Measurements from ENCODE around the gene GMPR. TPM values are rescaled to one million over a fixed set of nuclear protein-coding genes. Genes with fewer than 3 reads are reported as not detected.
A peak's percentile ranks its signal among the peaks of the same experiment; 100 is the strongest.

Gene GMPR
- total RNA-seq, 1 experiment from 2014 or later: 2.0 TPM

DNA sequence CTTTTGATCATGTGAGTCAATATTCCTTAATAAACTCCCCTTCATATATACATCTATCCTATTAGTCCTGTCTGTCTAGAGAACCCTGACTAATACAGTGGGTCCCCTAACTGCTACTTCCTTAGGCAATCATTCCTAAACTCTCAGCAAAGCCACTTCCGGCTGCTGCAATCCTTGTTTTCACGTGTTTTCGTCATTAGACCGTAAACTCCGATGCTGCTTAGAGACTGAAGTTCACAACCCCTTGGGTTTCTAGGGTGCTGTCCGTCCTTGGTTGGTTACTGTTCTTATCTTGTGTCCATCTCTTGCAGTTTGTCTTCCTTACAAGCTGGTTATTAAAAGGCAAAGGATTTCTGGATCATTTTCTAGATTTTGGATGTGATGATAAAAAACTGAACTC lies 106.4 kb downstream of the GMPR start:
- no peaks in the 10 kb centered on the region for H3K9me3 ChIP-seq (ENCODE audit: insufficient read depth, low read depth)
- TF ChIP-seq, protein P1, sequence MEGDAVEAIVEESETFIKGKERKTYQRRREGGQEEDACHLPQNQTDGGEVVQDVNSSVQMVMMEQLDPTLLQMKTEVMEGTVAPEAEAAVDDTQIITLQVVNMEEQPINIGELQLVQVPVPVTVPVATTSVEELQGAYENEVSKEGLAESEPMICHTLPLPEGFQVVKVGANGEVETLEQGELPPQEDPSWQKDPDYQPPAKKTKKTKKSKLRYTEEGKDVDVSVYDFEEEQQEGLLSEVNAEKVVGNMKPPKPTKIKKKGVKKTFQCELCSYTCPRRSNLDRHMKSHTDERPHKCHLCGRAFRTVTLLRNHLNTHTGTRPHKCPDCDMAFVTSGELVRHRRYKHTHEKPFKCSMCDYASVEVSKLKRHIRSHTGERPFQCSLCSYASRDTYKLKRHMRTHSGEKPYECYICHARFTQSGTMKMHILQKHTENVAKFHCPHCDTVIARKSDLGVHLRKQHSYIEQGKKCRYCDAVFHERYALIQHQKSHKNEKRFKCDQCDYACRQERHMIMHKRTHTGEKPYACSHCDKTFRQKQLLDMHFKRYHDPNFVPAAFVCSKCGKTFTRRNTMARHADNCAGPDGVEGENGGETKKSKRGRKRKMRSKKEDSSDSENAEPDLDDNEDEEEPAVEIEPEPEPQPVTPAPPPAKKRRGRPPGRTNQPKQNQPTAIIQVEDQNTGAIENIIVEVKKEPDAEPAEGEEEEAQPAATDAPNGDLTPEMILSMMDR (conservative IDR thresholded peaks at IDR 0.05): no peak
- TF ChIP-seq EZH2 (IDR thresholded peaks at IDR 0.05; ENCODE audit: low read depth): no peak
- ChIA-PET CTCF (no interaction called here), POLR2A (ENCODE audit: unreplicated experiment) (no interaction called here)
- intact Hi-C loops (cut with micrococcal nuclease; ENCODE audit: unreplicated experiment): no loop called here
- no peak overlapping the region for H2AFZ ChIP-seq
- H3K79me2 ChIP-seq (ENCODE audit: low read depth): no peaks in the 10 kb centered on the region
- H3K4me2 ChIP-seq: peak overlapping the region; percentile 43
- no peaks in the 10 kb centered on the region for H3K36me3 ChIP-seq (ENCODE audit: low read depth)
- 0 out of 2 replicates have a peak overlapping the region, but pooled peaks have one; percentile 1 for H3K4me3 ChIP-seq
- H3K27ac ChIP-seq: peak overlapping the region; percentile 52
- no peaks in the 10 kb centered on the region for H4K20me1 ChIP-seq (ENCODE audit: insufficient read depth)
- no peak for DNase-seq
- peaks cover 11% of the 10 kb centered on the region; the same call in 1 of the 2 replicates for H3F3A ChIP-seq (ENCODE audit: insufficient read depth, low read depth)
- BruUV-seq (replicated peaks): no TSS peak
- H3K9me2 ChIP-seq (ENCODE audit: insufficient read depth): no peaks in the 10 kb centered on the region
- H3K4me1 ChIP-seq (replicated peaks; ENCODE audit: insufficient read depth): peaks cover 21% of the 10 kb centered on the region
- no peaks in the 10 kb centered on the region for H3K27me3 ChIP-seq (ENCODE audit: insufficient read depth, low read depth)

Other genes with a start within 250 kb of the GMPR start
- 29.2 and 42.2 TPM in 2 replicates for gene MYLIP, start 109.5 kb upstream of the GMPR start, total RNA-seq (2021)

All from PC-9 (cell line).